GM19238 (cell line): ENCODE measurements around the gene GALNT2.

Experiments
- DNase-seq: peaks from one replicate; pipeline ENCODE4 v3.0.0; 2011; ENCODE audit warnings: low spot score; ENCODE audit not compliant: insufficient read length

Gene GALNT2

DNA sequence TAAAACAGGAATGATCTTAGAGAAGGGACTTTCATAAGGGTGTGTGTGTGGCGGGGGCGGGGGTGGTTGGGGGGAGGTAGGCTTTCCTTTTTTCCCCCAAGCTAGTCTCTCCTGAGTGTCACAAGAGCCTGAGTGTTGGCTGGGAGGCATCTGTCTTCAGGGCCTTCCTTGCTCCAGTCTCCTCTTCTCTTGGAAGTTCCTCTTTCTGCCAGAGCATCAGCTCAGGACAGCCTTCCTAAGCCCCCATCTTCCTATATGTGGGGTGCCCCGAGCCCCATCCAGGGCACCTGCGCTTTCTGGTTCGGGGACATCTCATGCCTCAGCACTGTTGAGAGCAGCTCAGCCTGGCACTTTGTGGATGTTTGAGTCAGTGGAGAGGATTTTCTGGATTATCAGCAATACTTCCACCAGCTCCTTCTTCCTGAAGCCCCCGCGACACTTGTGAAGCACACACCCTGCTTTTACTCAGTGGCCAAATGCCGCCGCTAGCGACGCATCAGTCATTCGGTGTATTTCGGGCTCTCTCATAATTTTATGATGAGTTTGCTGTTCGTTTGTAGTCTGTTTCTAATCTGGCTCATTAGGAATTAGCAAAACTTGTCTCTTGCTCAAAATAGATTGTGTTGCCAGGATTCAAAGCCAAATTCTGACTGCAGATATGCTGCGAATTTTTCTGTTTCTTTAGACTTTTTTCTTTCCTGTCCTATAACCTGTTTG lies 61.7 kb downstream of the GALNT2 start:
- DNase-seq, result no peak

GRCh38 chr1:230129341-230129740 lies 62.3 kb downstream of the GALNT2 start:
- no peak for DNase-seq

GRCh38 chr1:230130172-230130944 lies 63.3 kb downstream of the GALNT2 start:
- no peak for DNase-seq

- DNase-seq, result no peak
These were observed 64.4 kb downstream of the GALNT2 start for GRCh38 chr1:230131457-230131856.

- DNase-seq, result no peak
These were observed 65.7 kb downstream of the GALNT2 start for GRCh38 chr1:230132758-230133157.

DNA sequence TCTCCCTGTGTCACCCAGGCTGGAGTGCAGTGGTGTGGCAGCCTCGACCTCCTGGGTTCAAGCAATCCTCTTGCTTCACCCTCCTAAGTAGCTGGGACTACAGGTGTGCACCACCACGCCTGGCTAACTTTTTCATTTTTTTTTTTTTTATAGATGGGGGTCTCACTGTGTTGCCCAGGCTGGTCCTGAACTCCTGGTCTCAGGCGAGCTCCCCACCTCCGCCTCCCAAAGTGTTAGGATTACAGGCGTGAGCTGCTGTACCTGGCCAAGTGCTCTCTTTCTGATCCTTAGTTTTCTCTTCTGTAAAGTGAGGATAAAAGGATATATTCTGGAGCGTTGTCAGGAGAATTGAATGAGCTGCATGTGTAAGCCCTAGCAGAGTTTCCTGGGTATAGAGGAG lies 68.7 kb downstream of the GALNT2 start:
- no peak for DNase-seq

DNA sequence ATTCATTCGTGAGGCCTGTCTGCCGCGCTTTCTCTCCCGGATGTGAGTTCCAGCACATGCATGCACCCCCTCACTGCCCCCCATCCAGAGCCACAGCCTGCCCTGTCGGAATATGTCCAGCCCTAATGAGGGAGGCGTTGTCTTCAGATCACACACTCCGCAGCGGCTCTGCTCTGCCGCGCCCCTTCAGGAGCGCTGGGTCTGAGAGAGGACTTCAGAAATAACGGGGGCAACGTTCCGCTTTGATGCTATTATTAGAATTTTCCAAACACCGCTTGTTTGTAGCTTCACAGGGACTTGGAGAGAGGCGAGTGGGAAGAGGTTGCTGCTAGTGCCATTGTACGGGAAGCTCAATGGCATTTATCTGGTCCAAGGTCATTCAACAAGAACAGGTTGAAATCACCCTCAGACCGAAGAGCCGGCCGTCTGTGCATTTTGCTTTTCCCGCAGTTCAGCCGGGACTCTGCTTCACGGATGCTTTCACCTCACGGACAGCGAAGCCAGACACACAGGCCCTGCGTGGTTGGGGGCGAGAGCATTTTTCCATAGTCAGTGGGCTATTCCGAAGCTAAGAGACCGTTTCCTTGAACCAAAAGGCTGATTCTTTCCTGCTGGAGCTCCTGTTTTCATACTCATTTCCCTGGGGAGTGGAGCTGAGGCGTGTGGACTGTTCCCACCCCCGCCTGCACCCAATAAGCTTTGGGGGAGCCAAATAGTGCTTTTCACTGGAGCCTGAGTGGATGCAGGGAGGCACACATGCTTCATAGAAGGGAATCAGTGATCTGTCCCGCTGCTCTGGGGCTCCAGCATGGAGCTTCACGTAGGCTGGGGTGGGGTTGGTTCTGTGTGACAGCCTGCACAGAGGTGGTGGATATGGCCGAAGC lies 69.7 kb downstream of the GALNT2 start:
- no peak for DNase-seq

GRCh38 chr1:230137337-230137815 lies 70.3 kb downstream of the GALNT2 start:
- no peak for DNase-seq

GRCh38 chr1:230138561-230139239 lies 71.7 kb downstream of the GALNT2 start:
- DNase-seq, result no peak

GRCh38 chr1:230139315-230139714 lies 72.3 kb downstream of the GALNT2 start:
- DNase-seq, result no peak

- no peak for DNase-seq
These were observed 72.7 kb downstream of the GALNT2 start for GRCh38 chr1:230139741-230140140.

DNA sequence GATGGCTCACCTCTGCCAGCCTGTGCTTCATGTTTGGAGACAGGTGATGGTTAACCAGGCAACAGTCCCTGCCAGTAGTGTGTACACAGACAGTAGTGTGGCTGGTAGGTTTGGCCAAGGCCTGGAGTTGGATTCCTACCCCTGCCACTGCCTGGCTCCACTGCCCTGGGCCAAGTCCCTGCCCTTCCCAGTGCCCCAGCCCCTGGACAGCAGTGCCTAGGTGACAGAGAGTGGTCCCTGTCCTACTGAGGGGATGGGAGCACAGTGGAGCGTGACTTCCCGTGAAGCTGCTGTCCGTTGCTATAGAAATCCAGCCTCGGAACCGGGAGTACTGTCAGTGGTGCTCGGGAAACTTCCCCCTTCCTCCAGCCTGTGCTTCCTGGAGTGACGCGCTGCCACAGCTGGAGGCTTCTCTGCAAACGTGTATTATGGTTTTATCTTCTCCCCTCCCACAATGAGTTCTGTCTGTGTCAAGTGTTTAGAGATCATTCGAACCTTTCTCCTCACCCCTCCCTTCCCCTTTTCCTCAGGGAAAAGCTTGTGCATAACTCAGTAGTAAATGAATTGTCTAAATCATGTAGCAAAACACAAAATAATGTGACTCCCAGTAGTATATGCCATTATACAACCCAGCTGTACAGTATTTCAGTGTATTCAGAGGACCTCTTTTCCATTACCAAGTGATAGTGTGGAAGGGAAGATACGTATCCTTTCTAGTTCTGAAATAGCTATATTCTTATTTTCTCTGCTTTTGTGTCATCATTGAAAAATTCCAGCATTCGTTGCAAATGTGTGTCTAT lies 73.4 kb downstream of the GALNT2 start:
- DNase-seq, result no peak

GRCh38 chr1:230141021-230141648 lies 74.1 kb downstream of the GALNT2 start:
- DNase-seq, result no peak

- DNase-seq, result no peak
These were observed 75.0 kb downstream of the GALNT2 start for GRCh38 chr1:230141797-230142607.

GRCh38 chr1:230142608-230143210 lies 75.7 kb downstream of the GALNT2 start:
- no peak for DNase-seq

GRCh38 chr1:230143534-230143933 lies 76.5 kb downstream of the GALNT2 start:
- no peak for DNase-seq

DNA sequence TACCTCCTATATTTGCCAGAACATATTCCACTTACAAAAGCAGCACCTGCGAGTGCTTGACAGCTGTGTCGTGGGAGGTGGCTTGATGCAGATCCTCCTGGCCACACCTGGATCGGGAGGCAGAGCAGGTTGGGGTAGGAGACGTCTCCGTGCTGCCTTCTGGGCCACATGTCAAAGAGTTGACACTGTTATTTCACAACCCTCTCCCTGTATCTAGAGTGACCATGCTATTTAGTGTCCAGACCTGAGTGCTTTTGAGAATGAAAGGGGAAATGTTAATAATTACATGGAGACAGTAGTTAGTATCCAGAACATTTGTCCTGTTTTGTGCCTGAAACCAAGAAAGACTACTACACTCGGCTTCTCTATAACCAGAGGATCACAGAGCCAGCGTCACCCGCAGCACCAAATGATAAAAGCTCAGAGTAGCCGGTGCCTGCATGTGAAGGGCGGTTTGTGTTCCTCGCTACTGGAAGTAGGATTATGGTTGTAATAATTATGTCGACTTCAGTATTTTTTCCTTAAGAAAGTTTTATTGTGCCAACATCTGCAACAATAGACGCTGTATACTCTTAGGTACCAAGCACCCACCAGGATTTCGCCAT lies 77.1 kb downstream of the GALNT2 start:
- no peak for DNase-seq
